H9 (cell line): ENCODE measurements around the gene ZFP36L1. TPM values are rescaled to one million over a fixed set of nuclear protein-coding genes. Genes with fewer than 3 reads are reported as not detected.

Source experiments
- DNase-seq: peaks from one replicate; pipeline ENCODE4 v3.0.0-alpha.2; 2017
- H2AFZ ChIP-seq: one replicate; pipeline ENCODE4 v1.6.1; 2013; ENCODE audit warnings: mild to moderate bottlenecking, low read length, control low read depth, moderate library complexity
- H2AK5ac ChIP-seq: 2 replicates; pipeline ENCODE4 v1.6.1; 2013; ENCODE audit warnings: low read length, control low read depth, mixed read lengths; ENCODE audit not compliant: insufficient read length
- H2BK120ac ChIP-seq: one replicate; pipeline ENCODE4 v1.6.1; 2013; ENCODE audit warnings: low read depth, mild to moderate bottlenecking, low read length, control low read depth, inconsistent platforms; ENCODE audit not compliant: poor library complexity, severe bottlenecking
- H2BK12ac ChIP-seq: 2 replicates; pipeline ENCODE4 v1.6.1; 2013; ENCODE audit warnings: low read length, control low read depth, mixed read lengths, low read depth; ENCODE audit not compliant: insufficient read length
- H2BK15ac ChIP-seq: 2 replicates; pipeline ENCODE4 v1.6.1; 2013; ENCODE audit warnings: low read depth, low read length, control low read depth
- H2BK20ac ChIP-seq: one replicate; pipeline ENCODE4 v1.6.1; 2013; ENCODE audit warnings: low read depth, mild to moderate bottlenecking, low read length, control low read depth, inconsistent platforms; ENCODE audit not compliant: poor library complexity, severe bottlenecking
- H2BK5ac ChIP-seq: 2 replicates; pipeline ENCODE4 v1.6.1; 2013; ENCODE audit warnings: low read length, control low read depth, mixed read lengths; ENCODE audit not compliant: insufficient read length
- H3K14ac ChIP-seq: 2 replicates; pipeline ENCODE4 v1.6.1; 2013; ENCODE audit warnings: low read length, control low read depth; ENCODE audit not compliant: insufficient read depth
- H3K18ac ChIP-seq: 2 replicates; pipeline ENCODE4 v1.6.1; 2013; ENCODE audit warnings: low read depth, mild to moderate bottlenecking, mixed read lengths, low read length, control low read depth; ENCODE audit not compliant: insufficient read length
- H3K23ac ChIP-seq: 2 replicates; pipeline ENCODE4 v1.6.1; 2013; ENCODE audit warnings: low read length, control low read depth, mixed read lengths, low read depth; ENCODE audit not compliant: insufficient read length
- H3K23me2 ChIP-seq: 2 replicates; pipeline ENCODE4 v1.6.1; 2013; ENCODE audit warnings: low read depth, mild to moderate bottlenecking, mixed read lengths, low read length, control low read depth; ENCODE audit not compliant: insufficient read length, poor library complexity, severe bottlenecking
- H3K27ac ChIP-seq: 2 replicates; pipeline ENCODE4 v1.5.1; 2013; ENCODE audit warnings: low read length, control low read depth, mixed read lengths, low read depth; ENCODE audit not compliant: insufficient read length
- H3K27me3 ChIP-seq: 2 replicates; pipeline ENCODE4 v1.6.1; 2013; ENCODE audit warnings: low read length, control low read depth, inconsistent platforms; ENCODE audit not compliant: insufficient read depth
- H3K4ac ChIP-seq: 2 replicates; pipeline ENCODE4 v1.6.1; 2013; ENCODE audit warnings: low read depth, mild to moderate bottlenecking, control low read depth, inconsistent platforms, low read length, moderate library complexity
- H3K4me1 ChIP-seq: 2 replicates; pipeline ENCODE4 v1.6.1; 2013; ENCODE audit warnings: low read length, control low read depth, inconsistent platforms; ENCODE audit not compliant: insufficient read depth
- H3K4me2 ChIP-seq: 2 replicates; pipeline ENCODE4 v1.6.1; 2013; ENCODE audit warnings: low read length, control low read depth, mixed read lengths; ENCODE audit not compliant: insufficient read length, insufficient read depth
- H3K56ac ChIP-seq: 2 replicates; pipeline ENCODE4 v1.6.1; 2013; ENCODE audit warnings: low read depth, mild to moderate bottlenecking, mixed read lengths, low read length, control low read depth; ENCODE audit not compliant: insufficient read length
- H3K79me1 ChIP-seq: 2 replicates; pipeline ENCODE4 v1.6.1; 2013; ENCODE audit warnings: low read depth, mild to moderate bottlenecking, moderate library complexity, low read length, control low read depth, inconsistent platforms; ENCODE audit not compliant: insufficient read depth, poor library complexity, severe bottlenecking
- H3K79me2 ChIP-seq: 2 replicates; pipeline ENCODE4 v1.6.1; 2013; ENCODE audit warnings: low read length, control low read depth, inconsistent platforms; ENCODE audit not compliant: insufficient read depth
- H3K9ac ChIP-seq: 2 replicates; pipeline ENCODE4 v1.6.1; 2013; ENCODE audit warnings: low read length, control low read depth, mixed read lengths; ENCODE audit not compliant: insufficient read length; ENCODE audit errors: extremely low read depth
- H3K9me3 ChIP-seq: one replicate; pipeline ENCODE4 v1.6.1; 2013; ENCODE audit warnings: low read depth, low read length, inconsistent platforms; ENCODE audit not compliant: control insufficient read depth
- H3T11ph ChIP-seq: one replicate; pipeline ENCODE4 v1.6.1; 2013; ENCODE audit warnings: mild to moderate bottlenecking, low read length, control low read depth, inconsistent platforms
- H4K20me1 ChIP-seq: one replicate; pipeline ENCODE4 v1.6.1; 2013; ENCODE audit not compliant: control insufficient read depth, insufficient read length, insufficient read depth
- H4K5ac ChIP-seq: 2 replicates; pipeline ENCODE4 v1.6.1; 2013; ENCODE audit warnings: low read depth, mild to moderate bottlenecking, mixed read lengths, low read length, control low read depth; ENCODE audit not compliant: insufficient read length
- H4K8ac ChIP-seq: replicated peaks from 2 replicates; pipeline ENCODE4 v1.6.1; 2013; ENCODE audit warnings: low read length, control low read depth, mixed read lengths, low read depth; ENCODE audit not compliant: insufficient read length
- H4K91ac ChIP-seq: 2 replicates; pipeline ENCODE4 v1.6.1; 2013; ENCODE audit warnings: low read depth, mild to moderate bottlenecking, moderate library complexity, mixed read lengths, low read length, control low read depth; ENCODE audit not compliant: insufficient read length
- H3K27ac Mint-ChIP-seq, 3 experiments: 2 replicates in 2 of 3; 3 replicates in 1 of 3; pipeline ENCODE4 v1.8.0; 2020 to 2021; ENCODE audit warnings: mixed read lengths in 3 of 3, mild to moderate bottlenecking in 1 of 3, moderate library complexity in 1 of 3
- H3K27me3 Mint-ChIP-seq: 2 replicates; pipeline ENCODE4 v1.8.0; 2021; ENCODE audit warnings: low read depth, mild to moderate bottlenecking, moderate library complexity, mixed read lengths
- H3K36me3 Mint-ChIP-seq, 3 experiments: 2 replicates in 2 of 3; 3 replicates in 1 of 3; pipeline ENCODE4 v1.8.0; 2020 to 2021; ENCODE audit warnings: low read depth in 3 of 3, mixed read lengths in 3 of 3; ENCODE audit not compliant: insufficient read depth in 1 of 3
- H3K4me1 Mint-ChIP-seq, 2 experiments: 2 replicates each; pipeline ENCODE4 v1.8.0; 2020; ENCODE audit warnings: mixed read lengths in 2 of 2
- H3K4me3 Mint-ChIP-seq, 2 experiments: 2 replicates in 1 of 2; 3 replicates in 1 of 2; pipeline ENCODE4 v1.8.0; 2020 to 2021; ENCODE audit warnings: mild to moderate bottlenecking in 2 of 2, mixed read lengths in 2 of 2, moderate library complexity in 1 of 2
- H3K9me3 Mint-ChIP-seq, 2 experiments: 2 replicates in 1 of 2; 3 replicates in 1 of 2; pipeline ENCODE4 v1.8.0; 2020; ENCODE audit warnings: mild to moderate bottlenecking in 2 of 2, mixed read lengths in 2 of 2, moderate library complexity in 1 of 2
- WGBS: extraction: QIAGEN DNeasy Blood & Tissue Kit; methylation state at CpG from one replicate; pipeline ENCODE4 v1.1.7; 2013; ENCODE audit warnings: missing lambda C conversion rate, low lambda C conversion rate, mixed read lengths; ENCODE audit not compliant: insufficient read length; ENCODE audit errors: extremely low coverage; 5-methylcytosine and 5-hydroxymethylcytosine counted together
- total RNA-seq: library from RNA; stranded (reverse); gene quantifications from 2 replicates; pipeline ENCODE4 v1.2.1, GENCODE V29; 2021
- TF ChIP-seq, protein P1 (sequence below): fragments of 200-600 bp; sonication (generic); conservative IDR thresholded peaks from 3 replicates; pipeline ENCODE4 v1.8.0; 2021; ENCODE audit warnings: antibody characterized with exemption, mild to moderate bottlenecking

Gene ZFP36L1
- total RNA-seq, 1 experiment from 2014 or later = 109 TPM

DNA sequence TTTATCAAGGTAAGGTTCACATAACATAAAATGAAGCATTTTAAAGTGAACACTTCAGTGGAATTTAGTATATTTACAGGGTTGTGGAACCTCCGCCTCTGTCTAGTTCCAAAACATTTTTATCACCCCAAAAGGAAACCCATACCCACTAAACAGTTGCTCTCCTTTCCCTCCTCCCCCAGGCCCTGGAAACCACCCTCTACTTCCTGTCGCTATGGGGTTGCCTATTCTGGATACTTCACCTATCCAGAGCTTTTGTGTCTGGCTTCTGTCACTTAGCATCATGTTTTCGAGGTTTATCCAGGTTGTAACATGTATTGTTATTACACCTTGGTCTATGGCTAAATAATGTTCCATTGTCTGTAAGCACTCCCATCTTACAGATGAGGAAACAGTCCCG, 27.7 kb upstream of the ZFP36L1 start:
- Histone ChIP-seq H2BK20ac (no peak overlapping the region), H3K9me3 (no peaks in the 10 kb centered on the region), H3K4me1 (peaks cover 6% of the 10 kb centered on the region), H2BK5ac (no peak overlapping the region), H2BK15ac (no peak overlapping the region), H3K18ac (no peak overlapping the region), H3K27ac (no peak overlapping the region), H3K79me1 (no peaks in the 10 kb centered on the region), H2AK5ac (no peak overlapping the region), H3K79me2 (no peaks in the 10 kb centered on the region), H3K9ac (no peak overlapping the region), H4K20me1 (no peaks in the 10 kb centered on the region), H3K4ac (no peak overlapping the region), H3T11ph (no peak overlapping the region), H4K8ac (no peak overlapping the region), H3K14ac (no peak overlapping the region), H3K4me2 (no peak overlapping the region), H3K23me2 (no peaks in the 10 kb centered on the region), H4K5ac (no peak overlapping the region), H4K91ac (no peak overlapping the region), H2BK12ac (no peak overlapping the region), H3K23ac (no peak overlapping the region), H3K56ac (no peak overlapping the region), H2AFZ (no peak overlapping the region), H3K27me3 (no peaks in the 10 kb centered on the region), H2BK120ac (no peak overlapping the region)
- H3K4me1 Mint-ChIP-seq = peaks cover 40 to 44% of the 10 kb centered on the region in 2 experiments
- no peak overlapping the region for H3K4me3 Mint-ChIP-seq
- WGBS = no CpG with 5 or more reads among the region's 4 CpGs
- 0 out of 7 replicates have a peak, but pooled peaks cover 0 to 1% (median 0%) of the 10 kb centered on the region in 3 experiments for H3K36me3 Mint-ChIP-seq
- H3K27ac Mint-ChIP-seq = no peak overlapping the region; a peak in 1 of 7 replicates
- peaks cover 13% of the 10 kb centered on the region for H3K27me3 Mint-ChIP-seq
- no peak for DNase-seq
- no peaks in the 10 kb centered on the region; a peak in 1 of 5 replicates for H3K9me3 Mint-ChIP-seq
- TF ChIP-seq, protein P1, sequence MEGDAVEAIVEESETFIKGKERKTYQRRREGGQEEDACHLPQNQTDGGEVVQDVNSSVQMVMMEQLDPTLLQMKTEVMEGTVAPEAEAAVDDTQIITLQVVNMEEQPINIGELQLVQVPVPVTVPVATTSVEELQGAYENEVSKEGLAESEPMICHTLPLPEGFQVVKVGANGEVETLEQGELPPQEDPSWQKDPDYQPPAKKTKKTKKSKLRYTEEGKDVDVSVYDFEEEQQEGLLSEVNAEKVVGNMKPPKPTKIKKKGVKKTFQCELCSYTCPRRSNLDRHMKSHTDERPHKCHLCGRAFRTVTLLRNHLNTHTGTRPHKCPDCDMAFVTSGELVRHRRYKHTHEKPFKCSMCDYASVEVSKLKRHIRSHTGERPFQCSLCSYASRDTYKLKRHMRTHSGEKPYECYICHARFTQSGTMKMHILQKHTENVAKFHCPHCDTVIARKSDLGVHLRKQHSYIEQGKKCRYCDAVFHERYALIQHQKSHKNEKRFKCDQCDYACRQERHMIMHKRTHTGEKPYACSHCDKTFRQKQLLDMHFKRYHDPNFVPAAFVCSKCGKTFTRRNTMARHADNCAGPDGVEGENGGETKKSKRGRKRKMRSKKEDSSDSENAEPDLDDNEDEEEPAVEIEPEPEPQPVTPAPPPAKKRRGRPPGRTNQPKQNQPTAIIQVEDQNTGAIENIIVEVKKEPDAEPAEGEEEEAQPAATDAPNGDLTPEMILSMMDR = no peak
